HL-60 (cell line): ENCODE results near the gene ESCO1.

Experiments
- POLR2AphosphoS5 ChIP-seq: IDR thresholded peaks from 2 replicates; pipeline ENCODE4 v1.6.1; 2012; ENCODE audit warnings: low read depth
- SPI1 ChIP-seq: IDR thresholded peaks from 2 replicates; pipeline ENCODE4 v1.6.1; 2012; ENCODE audit warnings: low read depth, mild to moderate bottlenecking, borderline replicate concordance
- TF ChIP-seq, protein P1 (sequence below): IDR thresholded peaks from one replicate; pipeline ENCODE4 v1.5.1; 2011; ENCODE audit warnings: low read length, control low read depth, inconsistent platforms; ENCODE audit not compliant: insufficient read depth
- TF ChIP-seq, protein P2 (sequence below): IDR thresholded peaks from 2 replicates; pipeline ENCODE4 v1.6.1; 2012; ENCODE audit warnings: low read depth; ENCODE audit not compliant: insufficient replicate concordance

DNA sequence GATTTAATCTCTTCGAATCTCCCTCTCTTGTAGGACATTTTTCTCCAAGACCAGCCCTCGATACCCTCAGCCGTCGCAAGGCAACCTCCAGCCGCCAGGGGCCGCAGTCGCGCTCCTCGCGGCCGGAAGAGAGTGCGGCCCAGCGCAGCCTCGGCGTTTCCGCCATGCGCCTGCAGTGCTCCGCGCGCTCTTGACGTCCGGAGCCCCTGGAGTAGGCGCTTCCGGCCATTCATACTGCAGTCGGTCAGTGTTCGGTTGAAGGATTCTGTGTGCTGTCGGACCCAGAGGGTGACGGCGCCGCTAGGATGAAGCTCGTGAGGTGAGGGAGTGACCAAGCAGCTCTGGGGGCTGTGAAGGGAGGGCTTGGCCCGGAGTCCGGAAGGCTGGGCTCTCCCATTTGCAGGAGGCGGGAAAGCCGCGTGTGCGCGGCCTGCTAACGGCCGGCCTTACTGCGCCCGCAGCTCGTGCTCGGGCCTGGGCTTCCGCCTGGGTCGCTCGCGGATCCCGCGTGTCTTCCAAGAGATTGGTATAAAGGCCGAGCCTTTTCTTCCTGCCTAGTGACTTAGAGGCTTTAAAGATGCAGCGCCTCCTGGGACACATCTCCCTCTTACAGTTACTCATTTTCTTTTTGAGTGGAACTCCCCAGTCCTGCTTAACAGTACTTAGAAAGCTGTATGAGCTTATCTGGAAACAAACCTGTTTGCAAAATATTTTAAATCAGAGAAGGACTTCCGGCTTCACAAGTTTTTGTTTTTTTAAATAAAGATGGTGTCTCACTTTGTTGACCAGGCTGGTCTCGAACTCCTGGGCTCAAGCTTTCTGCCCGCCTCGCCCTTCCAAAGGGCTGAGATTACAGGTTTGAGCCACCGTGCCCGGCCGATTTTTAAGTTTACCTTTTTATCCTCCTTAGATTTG lies 11.9 kb upstream of the ESCO1 start, which contains the start of gene SNRPD1:
- TF ChIP-seq, protein P1, sequence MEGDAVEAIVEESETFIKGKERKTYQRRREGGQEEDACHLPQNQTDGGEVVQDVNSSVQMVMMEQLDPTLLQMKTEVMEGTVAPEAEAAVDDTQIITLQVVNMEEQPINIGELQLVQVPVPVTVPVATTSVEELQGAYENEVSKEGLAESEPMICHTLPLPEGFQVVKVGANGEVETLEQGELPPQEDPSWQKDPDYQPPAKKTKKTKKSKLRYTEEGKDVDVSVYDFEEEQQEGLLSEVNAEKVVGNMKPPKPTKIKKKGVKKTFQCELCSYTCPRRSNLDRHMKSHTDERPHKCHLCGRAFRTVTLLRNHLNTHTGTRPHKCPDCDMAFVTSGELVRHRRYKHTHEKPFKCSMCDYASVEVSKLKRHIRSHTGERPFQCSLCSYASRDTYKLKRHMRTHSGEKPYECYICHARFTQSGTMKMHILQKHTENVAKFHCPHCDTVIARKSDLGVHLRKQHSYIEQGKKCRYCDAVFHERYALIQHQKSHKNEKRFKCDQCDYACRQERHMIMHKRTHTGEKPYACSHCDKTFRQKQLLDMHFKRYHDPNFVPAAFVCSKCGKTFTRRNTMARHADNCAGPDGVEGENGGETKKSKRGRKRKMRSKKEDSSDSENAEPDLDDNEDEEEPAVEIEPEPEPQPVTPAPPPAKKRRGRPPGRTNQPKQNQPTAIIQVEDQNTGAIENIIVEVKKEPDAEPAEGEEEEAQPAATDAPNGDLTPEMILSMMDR: peak; percentile 99
- TF ChIP-seq, protein P2, sequence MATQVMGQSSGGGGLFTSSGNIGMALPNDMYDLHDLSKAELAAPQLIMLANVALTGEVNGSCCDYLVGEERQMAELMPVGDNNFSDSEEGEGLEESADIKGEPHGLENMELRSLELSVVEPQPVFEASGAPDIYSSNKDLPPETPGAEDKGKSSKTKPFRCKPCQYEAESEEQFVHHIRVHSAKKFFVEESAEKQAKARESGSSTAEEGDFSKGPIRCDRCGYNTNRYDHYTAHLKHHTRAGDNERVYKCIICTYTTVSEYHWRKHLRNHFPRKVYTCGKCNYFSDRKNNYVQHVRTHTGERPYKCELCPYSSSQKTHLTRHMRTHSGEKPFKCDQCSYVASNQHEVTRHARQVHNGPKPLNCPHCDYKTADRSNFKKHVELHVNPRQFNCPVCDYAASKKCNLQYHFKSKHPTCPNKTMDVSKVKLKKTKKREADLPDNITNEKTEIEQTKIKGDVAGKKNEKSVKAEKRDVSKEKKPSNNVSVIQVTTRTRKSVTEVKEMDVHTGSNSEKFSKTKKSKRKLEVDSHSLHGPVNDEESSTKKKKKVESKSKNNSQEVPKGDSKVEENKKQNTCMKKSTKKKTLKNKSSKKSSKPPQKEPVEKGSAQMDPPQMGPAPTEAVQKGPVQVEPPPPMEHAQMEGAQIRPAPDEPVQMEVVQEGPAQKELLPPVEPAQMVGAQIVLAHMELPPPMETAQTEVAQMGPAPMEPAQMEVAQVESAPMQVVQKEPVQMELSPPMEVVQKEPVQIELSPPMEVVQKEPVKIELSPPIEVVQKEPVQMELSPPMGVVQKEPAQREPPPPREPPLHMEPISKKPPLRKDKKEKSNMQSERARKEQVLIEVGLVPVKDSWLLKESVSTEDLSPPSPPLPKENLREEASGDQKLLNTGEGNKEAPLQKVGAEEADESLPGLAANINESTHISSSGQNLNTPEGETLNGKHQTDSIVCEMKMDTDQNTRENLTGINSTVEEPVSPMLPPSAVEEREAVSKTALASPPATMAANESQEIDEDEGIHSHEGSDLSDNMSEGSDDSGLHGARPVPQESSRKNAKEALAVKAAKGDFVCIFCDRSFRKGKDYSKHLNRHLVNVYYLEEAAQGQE: peak; percentile 79
- TF ChIP-seq SPI1 (0 out of 2 replicates have a peak, but pooled peaks have one; percentile 1), POLR2AphosphoS5 (peak; percentile 99)
